ENCODE measurements around the gene GALNT17.

Gene GALNT17

DNA sequence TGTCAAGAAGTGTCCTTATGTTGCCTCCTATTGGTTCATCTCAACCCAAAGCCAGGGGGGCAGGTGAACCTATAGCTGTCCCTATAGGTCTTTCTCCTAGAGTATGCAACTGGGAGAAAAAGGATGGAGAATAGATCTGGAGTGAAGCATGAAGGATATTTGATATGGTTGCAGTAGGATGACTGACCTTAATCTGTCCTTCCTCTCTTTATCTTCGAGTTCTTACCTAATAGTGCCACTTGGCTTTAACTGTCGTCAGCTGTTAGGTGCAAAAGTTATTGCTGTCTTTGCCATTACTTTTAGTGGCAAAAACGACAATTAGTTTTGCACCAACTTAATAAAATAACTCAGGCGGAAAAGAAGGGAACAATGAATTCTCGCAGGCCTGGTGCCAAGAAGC lies 196.0 kb downstream of the GALNT17 start:
- TF ChIP-seq SIN3A (IDR thresholded peaks at IDR 0.05; ENCODE audit: borderline replicate concordance, insufficient read depth, low read length) (no peak), POLR2AphosphoS5 (IDR thresholded peaks at IDR 0.05; ENCODE audit: low read depth, low read length) (no peak), FOXP2 (optimal IDR thresholded peaks at IDR 0.05; ENCODE audit: borderline replicate concordance, extremely low read depth, extremely low read length, insufficient read depth) (no peak), TAF1 (IDR thresholded peaks at IDR 0.05; ENCODE audit: borderline replicate concordance, insufficient read depth, low read length) (no peak)
- TF ChIP-seq, protein P1, sequence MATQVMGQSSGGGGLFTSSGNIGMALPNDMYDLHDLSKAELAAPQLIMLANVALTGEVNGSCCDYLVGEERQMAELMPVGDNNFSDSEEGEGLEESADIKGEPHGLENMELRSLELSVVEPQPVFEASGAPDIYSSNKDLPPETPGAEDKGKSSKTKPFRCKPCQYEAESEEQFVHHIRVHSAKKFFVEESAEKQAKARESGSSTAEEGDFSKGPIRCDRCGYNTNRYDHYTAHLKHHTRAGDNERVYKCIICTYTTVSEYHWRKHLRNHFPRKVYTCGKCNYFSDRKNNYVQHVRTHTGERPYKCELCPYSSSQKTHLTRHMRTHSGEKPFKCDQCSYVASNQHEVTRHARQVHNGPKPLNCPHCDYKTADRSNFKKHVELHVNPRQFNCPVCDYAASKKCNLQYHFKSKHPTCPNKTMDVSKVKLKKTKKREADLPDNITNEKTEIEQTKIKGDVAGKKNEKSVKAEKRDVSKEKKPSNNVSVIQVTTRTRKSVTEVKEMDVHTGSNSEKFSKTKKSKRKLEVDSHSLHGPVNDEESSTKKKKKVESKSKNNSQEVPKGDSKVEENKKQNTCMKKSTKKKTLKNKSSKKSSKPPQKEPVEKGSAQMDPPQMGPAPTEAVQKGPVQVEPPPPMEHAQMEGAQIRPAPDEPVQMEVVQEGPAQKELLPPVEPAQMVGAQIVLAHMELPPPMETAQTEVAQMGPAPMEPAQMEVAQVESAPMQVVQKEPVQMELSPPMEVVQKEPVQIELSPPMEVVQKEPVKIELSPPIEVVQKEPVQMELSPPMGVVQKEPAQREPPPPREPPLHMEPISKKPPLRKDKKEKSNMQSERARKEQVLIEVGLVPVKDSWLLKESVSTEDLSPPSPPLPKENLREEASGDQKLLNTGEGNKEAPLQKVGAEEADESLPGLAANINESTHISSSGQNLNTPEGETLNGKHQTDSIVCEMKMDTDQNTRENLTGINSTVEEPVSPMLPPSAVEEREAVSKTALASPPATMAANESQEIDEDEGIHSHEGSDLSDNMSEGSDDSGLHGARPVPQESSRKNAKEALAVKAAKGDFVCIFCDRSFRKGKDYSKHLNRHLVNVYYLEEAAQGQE (IDR thresholded peaks at IDR 0.05; ENCODE audit: insufficient read depth in 1 of 2, low read depth in 2 of 2, low read length in 2 of 2): no peak

DNA sequence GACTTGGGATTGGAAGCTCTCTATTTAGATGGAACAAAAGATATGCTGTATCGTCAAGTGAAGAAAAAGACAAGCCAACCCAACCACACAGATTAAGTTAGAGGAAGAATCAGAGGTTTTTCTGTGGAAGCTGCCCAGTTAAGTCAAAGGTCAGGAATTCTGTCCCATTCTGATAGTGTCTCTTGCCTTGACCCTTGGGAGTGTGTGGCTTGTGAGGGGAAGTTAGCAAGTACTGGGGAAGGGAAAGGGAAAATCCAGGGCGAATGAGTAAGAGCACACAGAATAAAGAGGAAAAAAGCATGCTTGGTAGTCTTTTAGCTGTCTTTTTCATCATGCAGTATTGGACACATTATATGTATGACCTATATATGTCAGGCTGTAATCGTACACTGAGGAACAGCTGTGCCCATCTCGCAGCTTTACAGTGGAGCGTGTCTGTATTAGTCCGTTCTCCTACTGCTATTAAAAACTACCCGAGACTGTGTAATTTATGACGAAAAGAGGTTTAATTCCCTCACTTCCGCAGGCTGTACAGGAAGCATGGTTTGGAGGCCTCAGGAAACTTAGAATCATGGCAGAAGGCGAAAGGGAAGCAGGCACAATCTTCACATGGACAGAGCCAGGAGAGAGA lies 197.2 kb downstream of the GALNT17 start:
- TF ChIP-seq FOXP2 (optimal IDR thresholded peaks at IDR 0.05; ENCODE audit: borderline replicate concordance, extremely low read depth, extremely low read length, insufficient read depth) (no peak), SIN3A (IDR thresholded peaks at IDR 0.05; ENCODE audit: borderline replicate concordance, insufficient read depth, low read length) (no peak), POLR2AphosphoS5 (IDR thresholded peaks at IDR 0.05; ENCODE audit: low read depth, low read length) (no peak), TAF1 (IDR thresholded peaks at IDR 0.05; ENCODE audit: borderline replicate concordance, insufficient read depth, low read length) (no peak)
- TF ChIP-seq, protein P1 (IDR thresholded peaks at IDR 0.05; ENCODE audit: insufficient read depth in 1 of 2, low read depth in 2 of 2, low read length in 2 of 2): no peak

DNA sequence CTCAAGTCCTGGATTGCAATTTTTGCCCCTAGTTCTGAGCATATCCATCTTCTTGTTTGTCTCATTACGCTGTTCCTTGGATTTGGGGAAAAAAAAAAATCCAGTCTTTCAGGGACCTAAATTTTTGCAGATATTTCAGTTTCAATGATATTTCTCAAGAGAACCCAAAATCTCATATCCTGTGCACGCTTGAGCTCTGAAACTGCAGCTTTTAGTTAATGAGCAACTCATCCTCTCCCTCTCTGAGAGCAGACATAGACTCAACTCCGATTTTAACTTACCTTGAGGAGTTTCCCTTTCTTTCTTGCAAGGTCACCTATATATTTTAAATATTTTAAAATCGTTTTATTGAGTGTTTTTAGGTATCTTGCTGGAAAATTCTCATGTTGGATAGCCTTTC lies 200.3 kb downstream of the GALNT17 start:
- no peak for TF ChIP-seq FOXP2 (optimal IDR thresholded peaks at IDR 0.05; ENCODE audit: borderline replicate concordance, extremely low read depth, extremely low read length, insufficient read depth)

DNA sequence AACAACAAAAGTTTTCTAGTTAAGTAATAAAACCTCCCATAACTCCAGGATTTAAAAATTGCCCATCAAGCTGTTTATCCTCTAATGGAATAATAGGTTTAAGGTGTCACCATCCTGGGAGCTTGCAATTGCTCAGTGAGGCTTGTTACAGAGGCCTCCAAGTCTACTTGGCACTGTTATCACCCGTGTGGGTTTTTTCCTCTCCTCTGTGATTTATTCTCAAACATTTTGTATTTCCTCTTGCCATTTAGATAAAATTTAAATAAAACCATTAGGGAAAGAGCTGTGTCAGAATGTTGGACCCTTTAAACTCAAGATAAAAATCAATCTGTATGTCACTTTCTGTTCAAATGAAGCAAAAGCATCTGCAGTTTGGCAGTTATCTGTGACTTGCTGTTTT lies 202.6 kb downstream of the GALNT17 start:
- TF ChIP-seq, protein P1 (IDR thresholded peaks at IDR 0.05; ENCODE audit: insufficient read depth in 1 of 2, low read depth in 2 of 2, low read length in 2 of 2): no peak
- no peak for TF ChIP-seq TAF1 (IDR thresholded peaks at IDR 0.05; ENCODE audit: borderline replicate concordance, insufficient read depth, low read length)
- no peak for TF ChIP-seq FOXP2 (optimal IDR thresholded peaks at IDR 0.05; ENCODE audit: borderline replicate concordance, extremely low read depth, extremely low read length, insufficient read depth)
- TF ChIP-seq POLR2AphosphoS5 (IDR thresholded peaks at IDR 0.05; ENCODE audit: low read depth, low read length): no peak
- no peak for TF ChIP-seq SIN3A (IDR thresholded peaks at IDR 0.05; ENCODE audit: borderline replicate concordance, insufficient read depth, low read length)

DNA sequence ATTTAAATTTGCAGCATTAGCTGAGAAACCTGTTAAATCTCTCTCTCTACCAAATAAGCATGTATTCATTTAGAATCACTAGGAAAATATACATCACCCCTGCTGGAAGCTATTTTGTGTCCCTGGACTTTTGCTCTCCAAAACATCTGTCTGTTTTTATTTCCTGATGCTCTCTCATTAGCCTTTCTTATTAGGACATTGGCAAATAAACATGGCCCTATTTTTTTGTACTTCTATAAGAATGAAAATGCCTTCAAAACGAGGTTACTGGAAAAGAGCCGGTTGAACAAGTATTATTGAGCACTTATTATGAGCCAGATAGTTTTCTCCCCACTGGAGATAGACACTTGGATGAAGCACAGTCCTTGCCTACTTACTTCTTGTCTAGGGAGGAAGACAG lies 206.9 kb downstream of the GALNT17 start:
- no peak for TF ChIP-seq POLR2AphosphoS5 (IDR thresholded peaks at IDR 0.05; ENCODE audit: low read depth, low read length)
- TF ChIP-seq FOXP2 (optimal IDR thresholded peaks at IDR 0.05; ENCODE audit: borderline replicate concordance, extremely low read depth, extremely low read length, insufficient read depth): no peak
- TF ChIP-seq TAF1 (IDR thresholded peaks at IDR 0.05; ENCODE audit: borderline replicate concordance, insufficient read depth, low read length): no peak
- no peak for TF ChIP-seq SIN3A (IDR thresholded peaks at IDR 0.05; ENCODE audit: borderline replicate concordance, insufficient read depth, low read length)
- TF ChIP-seq, protein P1 (IDR thresholded peaks at IDR 0.05; ENCODE audit: insufficient read depth in 1 of 2, low read depth in 2 of 2, low read length in 2 of 2): no peak
